MG63 (cell line): ENCODE data around the gene KMT2D. TPM values are rescaled to one million over a fixed set of nuclear protein-coding genes. Genes with fewer than 3 reads are reported as not detected.
A peak's percentile ranks its signal among the peaks of the same experiment; 100 is the strongest.

Experiments
- DNase-seq: peaks from one replicate; pipeline ENCODE4 v3.0.0-alpha.2; 2020
- H3K27me3 ChIP-seq: fragments of 250-450 bp; sonication (Bioruptor Pico); 2 replicates; pipeline ENCODE4 v1.5.1; 2020; ENCODE audit warnings: mild to moderate bottlenecking, moderate library complexity
- H3K36me3 ChIP-seq: fragments of 250-450 bp; sonication (Bioruptor Pico); 2 replicates; pipeline ENCODE4 v1.5.1; 2020; ENCODE audit warnings: mild to moderate bottlenecking, moderate library complexity
- H3K4me3 ChIP-seq: fragments of 250-450 bp; sonication (Bioruptor Pico); 2 replicates; pipeline ENCODE4 v1.5.1; 2020; ENCODE audit warnings: mild to moderate bottlenecking, moderate library complexity
- H3K9me3 ChIP-seq: fragments of 250-450 bp; sonication (Bioruptor Pico); 2 replicates; pipeline ENCODE4 v1.5.1; 2020; ENCODE audit warnings: mild to moderate bottlenecking, moderate library complexity
- total RNA-seq: library from RNA; depleted of rRNA; stranded (reverse); fragments of >200 nt; shearing (Covaris generic); gene quantifications from 2 replicates; pipeline ENCODE4 v1.2.3, GENCODE V29; 2014; ENCODE audit warnings: low replicate concordance; rRNA removed

The KMT2D gene
- total RNA-seq, 1 experiment from 2014 or later: 8.6 TPM

DNA sequence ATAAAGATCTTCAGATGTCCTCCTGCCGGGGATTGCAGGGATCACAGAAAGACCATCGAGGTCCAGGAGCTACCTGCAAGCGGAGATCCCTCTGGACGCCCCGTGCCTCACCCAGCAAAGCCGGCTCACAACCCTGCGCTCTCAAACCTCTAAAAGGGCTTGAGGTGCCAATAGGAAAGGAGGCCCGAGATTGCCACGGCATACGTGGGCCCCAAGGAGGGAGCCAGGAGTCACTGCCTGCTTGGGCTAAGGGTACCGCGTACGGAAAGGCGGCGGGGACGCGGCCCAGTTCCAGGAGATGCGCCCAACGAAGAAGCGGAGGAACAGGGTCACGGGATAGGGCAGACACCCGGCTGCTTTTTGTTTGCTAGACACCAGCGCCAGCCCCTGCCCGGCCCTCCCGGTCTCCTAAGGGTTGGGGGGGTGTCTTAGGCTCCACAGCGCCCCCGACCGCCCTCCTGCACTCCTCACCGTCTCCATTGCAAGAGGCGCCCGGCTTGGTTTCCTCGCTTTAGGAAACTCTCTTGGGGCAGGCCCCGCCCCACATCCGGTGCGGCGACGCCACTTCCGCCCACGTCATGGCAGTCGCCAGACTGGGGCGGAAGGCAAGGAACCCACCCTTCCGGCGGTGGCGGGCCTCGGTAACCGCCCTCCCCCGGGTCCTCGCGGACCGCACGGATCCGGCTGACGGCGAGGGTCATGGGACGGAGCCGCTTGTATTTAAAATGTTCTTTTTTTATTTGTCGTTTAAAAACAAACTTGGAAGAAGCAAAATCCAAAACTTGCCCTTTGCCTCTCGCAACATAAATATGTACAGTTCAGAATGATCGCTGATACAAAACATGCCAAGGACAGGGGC lies 42.1 kb downstream of the KMT2D start, which contains the start of gene PRKAG1:
TSS of gene PRKAG1 (minus strand) at position 516 of the 859 bp plus-strand sequence. CDS start at position 480, 36 bp downstream.
- Histone ChIP-seq H3K9me3 (no peaks in the 10 kb centered on the region), H3K36me3 (peaks cover 24% of the 10 kb centered on the region), H3K4me3 (peak within 1 kb of the TSS; percentile 88), H3K27me3 (no peaks in the 10 kb centered on the region)
- DNase-seq: peak; percentile 95

DNA sequence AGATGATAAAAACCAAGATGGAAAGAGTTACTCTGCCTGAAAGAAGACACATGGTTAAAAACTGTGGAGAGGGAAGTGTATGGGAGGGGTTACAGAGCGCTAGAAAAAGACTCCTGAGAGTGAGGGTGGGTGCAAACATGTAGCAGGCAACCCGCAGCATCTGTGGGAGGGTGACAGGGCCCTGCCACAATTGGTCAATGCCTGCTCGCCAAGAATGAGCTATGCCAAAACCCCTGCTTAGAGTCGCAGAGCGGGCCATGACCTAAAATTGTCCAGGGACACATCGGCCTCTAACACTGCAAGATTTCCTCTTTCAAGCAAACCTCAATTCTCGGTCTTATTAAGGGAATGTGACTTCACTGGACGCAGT lies 42.7 kb downstream of the KMT2D start:
- peak; percentile 50 for DNase-seq
- Histone ChIP-seq H3K27me3 (no peaks in the 10 kb centered on the region), H3K4me3 (peak overlapping the region; percentile 88), H3K9me3 (no peaks in the 10 kb centered on the region), H3K36me3 (peaks cover 19% of the 10 kb centered on the region)

DNA sequence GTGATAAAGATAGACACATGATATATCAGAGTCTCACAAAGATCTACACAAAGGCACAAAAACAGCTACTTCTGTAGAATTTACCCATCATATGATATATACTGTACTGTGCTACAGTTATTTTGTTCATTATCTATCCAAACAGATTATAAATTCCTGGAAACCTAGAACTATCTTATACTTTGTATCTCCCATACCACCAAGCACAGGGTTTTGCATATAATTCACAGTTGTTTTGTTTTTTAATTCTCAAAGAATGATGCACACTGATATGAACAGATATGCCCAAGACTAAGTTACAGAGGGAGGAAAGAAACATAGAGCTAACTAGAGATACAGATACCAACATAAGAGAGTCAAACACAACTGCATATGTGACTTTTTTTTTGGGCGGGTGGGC lies 45.4 kb downstream of the KMT2D start:
- H3K36me3 ChIP-seq: peaks cover 25% of the 10 kb centered on the region
- no peak for DNase-seq
- H3K4me3 ChIP-seq: no peak overlapping the region
- H3K27me3 ChIP-seq: no peaks in the 10 kb centered on the region
- no peaks in the 10 kb centered on the region for H3K9me3 ChIP-seq

DNA sequence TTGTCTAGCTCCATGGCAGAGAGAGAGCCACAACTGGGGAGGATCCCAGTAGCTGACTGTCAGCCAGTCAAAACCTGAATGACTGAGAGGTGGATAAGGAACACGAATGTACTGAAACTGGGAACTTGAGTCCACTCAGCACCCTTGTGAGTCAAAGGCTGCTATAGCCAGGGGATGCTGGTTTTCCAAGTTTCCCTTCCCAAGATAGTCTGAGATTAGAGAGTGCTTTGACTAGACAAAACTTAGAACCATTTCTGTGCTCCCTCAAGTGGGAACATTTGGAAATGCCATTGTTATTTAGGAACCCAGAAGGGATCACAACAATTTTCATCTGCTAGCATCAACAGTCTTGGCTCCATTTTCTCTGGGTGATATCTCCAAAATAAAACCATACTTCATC lies 46.0 kb downstream of the KMT2D start:
- no peak overlapping the region for H3K4me3 ChIP-seq
- H3K27me3 ChIP-seq: no peaks in the 10 kb centered on the region
- peaks cover 29% of the 10 kb centered on the region for H3K36me3 ChIP-seq
- no peaks in the 10 kb centered on the region for H3K9me3 ChIP-seq
- DNase-seq: no peak

DNA sequence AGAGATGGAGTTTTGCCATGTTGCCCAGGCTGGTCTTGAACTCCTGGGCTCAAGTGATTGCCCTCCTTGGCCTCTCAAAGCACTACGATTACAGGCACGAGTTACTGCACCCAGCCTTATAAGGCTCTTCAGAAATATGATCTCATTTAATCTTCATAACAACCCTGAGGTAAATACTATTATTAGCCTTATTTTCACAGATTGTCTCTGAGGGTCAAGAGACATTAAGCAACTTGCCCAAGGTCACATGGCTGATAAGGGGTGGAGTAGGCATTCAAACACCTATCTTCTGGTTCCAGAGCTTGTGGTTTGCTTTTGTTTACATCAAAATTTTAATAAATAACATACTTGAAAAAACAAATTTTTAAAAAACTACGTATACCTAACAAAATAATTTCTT lies 47.2 kb downstream of the KMT2D start:
- H3K27me3 ChIP-seq: no peaks in the 10 kb centered on the region
- no peak overlapping the region for H3K4me3 ChIP-seq
- no peaks in the 10 kb centered on the region for H3K9me3 ChIP-seq
- no peak for DNase-seq
- H3K36me3 ChIP-seq: peaks cover 30% of the 10 kb centered on the region

DNA sequence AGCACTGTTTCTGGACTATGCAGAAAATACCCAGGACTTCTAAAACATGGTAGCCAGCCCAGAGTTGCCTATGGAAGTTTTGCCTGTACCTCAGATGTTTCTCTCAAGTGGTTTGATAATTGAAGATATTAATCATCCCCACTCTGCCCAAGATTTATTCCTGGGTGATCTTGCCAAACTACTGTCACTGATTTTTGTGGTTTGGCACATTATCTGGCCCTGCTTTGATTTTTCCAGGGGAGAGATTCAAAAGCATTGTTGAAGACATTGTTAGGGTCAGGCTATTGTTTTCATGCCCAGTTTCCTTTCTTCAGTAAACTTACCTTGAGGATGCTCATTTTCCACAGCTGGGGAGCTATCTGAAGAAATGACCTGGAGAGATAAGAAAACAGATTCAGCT lies 47.9 kb downstream of the KMT2D start:
- Histone ChIP-seq H3K9me3 (no peaks in the 10 kb centered on the region), H3K27me3 (no peaks in the 10 kb centered on the region), H3K36me3 (peaks cover 31% of the 10 kb centered on the region), H3K4me3 (no peak overlapping the region)
- DNase-seq: no peak

Other genes with a start within 250 kb of the KMT2D start
- gene CACNB3, start 242.3 kb downstream of the KMT2D start, total RNA-seq: 13.9 and 19.0 TPM in 2 replicates
- gene DDX23, start 208.6 kb downstream of the KMT2D start, total RNA-seq: 76.0 and 85.0 TPM in 2 replicates
- 0.12 TPM in 1 of 2 replicates, not detected in the other for gene RND1, start 194.9 kb downstream of the KMT2D start, total RNA-seq
- gene FKBP11, start 135.3 kb downstream of the KMT2D start, total RNA-seq: 0.94 and 3.2 TPM in 2 replicates
- gene ARF3, start 103.3 kb downstream of the KMT2D start, total RNA-seq: 77.7 and 79.1 TPM in 2 replicates
- gene WNT10B, start 89.1 kb downstream of the KMT2D start, total RNA-seq: 2.7 and 3.6 TPM in 2 replicates
- not detected in 2 replicates for gene WNT1, start 82.5 kb downstream of the KMT2D start, total RNA-seq
- 0.13 TPM in 1 of 2 replicates, not detected in the other for gene DDN, start 61.4 kb downstream of the KMT2D start, total RNA-seq
- gene PRKAG1, start 42.0 kb downstream of the KMT2D start, total RNA-seq: 76.4 and 102 TPM in 2 replicates
- gene RHEBL1, start 9.2 kb upstream of the KMT2D start, total RNA-seq: 0.16 TPM in 1 of 2 replicates, not detected in the other
- not detected in 2 replicates for gene DHH, start 34.0 kb upstream of the KMT2D start, total RNA-seq
- 20.5 and 28.4 TPM in 2 replicates for gene LMBR1L, start 50.1 kb upstream of the KMT2D start, total RNA-seq
- 2,940 and 4,183 TPM in 2 replicates for gene TUBA1B, start 70.6 kb upstream of the KMT2D start, total RNA-seq
- 361 and 621 TPM in 2 replicates for gene TUBA1A, start 128.3 kb upstream of the KMT2D start, total RNA-seq
- gene TUBA1C, start 204.3 kb upstream of the KMT2D start, total RNA-seq: 289 and 585 TPM in 2 replicates
- gene PRPH, start 234.4 kb upstream of the KMT2D start, total RNA-seq: 5.0 and 7.1 TPM in 2 replicates